AG09309 (cell line): ENCODE data around the gene CHDH.

Experiments
- DNase-seq: peaks from one replicate; pipeline ENCODE4 v3.0.0-alpha.2; 2010; ENCODE audit warnings: low read depth
- H3K4me3 ChIP-seq: 2 replicates; pipeline ENCODE4 v1.5.1; 2011; ENCODE audit warnings: mild to moderate bottlenecking, low read depth, low read length, moderate library complexity; ENCODE audit not compliant: control insufficient read depth
- TF ChIP-seq, protein P1 (sequence below): IDR thresholded peaks from 2 replicates; pipeline ENCODE4 v1.5.1; 2011; ENCODE audit warnings: mild to moderate bottlenecking, low read depth, low read length, inconsistent platforms; ENCODE audit not compliant: insufficient read depth, control insufficient read depth; ENCODE audit errors: missing control alignments

CHDH gene

DNA sequence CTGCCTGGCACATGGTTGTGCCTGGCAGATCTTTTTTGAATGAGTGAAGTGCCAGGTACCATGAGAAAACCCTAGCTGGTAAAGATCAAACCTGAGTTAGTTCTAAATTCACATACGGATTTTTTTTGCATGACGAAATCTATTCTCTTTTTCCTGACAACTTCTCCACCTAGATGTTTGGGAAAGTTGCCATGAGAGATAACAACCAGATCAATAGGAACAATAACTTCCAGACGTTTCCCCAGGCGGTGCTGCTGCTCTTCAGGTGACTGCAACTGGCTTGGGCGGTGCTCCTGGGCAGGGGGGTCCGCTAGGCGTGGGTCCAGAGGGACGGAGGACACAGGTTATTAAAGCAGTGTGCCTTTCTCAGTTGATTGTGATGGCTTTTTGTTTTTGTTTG is 71.8 kb downstream of the CHDH start:
- no peak overlapping the region for H3K4me3 ChIP-seq
- no peak for DNase-seq
- TF ChIP-seq, protein P1, sequence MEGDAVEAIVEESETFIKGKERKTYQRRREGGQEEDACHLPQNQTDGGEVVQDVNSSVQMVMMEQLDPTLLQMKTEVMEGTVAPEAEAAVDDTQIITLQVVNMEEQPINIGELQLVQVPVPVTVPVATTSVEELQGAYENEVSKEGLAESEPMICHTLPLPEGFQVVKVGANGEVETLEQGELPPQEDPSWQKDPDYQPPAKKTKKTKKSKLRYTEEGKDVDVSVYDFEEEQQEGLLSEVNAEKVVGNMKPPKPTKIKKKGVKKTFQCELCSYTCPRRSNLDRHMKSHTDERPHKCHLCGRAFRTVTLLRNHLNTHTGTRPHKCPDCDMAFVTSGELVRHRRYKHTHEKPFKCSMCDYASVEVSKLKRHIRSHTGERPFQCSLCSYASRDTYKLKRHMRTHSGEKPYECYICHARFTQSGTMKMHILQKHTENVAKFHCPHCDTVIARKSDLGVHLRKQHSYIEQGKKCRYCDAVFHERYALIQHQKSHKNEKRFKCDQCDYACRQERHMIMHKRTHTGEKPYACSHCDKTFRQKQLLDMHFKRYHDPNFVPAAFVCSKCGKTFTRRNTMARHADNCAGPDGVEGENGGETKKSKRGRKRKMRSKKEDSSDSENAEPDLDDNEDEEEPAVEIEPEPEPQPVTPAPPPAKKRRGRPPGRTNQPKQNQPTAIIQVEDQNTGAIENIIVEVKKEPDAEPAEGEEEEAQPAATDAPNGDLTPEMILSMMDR = no peak

DNA sequence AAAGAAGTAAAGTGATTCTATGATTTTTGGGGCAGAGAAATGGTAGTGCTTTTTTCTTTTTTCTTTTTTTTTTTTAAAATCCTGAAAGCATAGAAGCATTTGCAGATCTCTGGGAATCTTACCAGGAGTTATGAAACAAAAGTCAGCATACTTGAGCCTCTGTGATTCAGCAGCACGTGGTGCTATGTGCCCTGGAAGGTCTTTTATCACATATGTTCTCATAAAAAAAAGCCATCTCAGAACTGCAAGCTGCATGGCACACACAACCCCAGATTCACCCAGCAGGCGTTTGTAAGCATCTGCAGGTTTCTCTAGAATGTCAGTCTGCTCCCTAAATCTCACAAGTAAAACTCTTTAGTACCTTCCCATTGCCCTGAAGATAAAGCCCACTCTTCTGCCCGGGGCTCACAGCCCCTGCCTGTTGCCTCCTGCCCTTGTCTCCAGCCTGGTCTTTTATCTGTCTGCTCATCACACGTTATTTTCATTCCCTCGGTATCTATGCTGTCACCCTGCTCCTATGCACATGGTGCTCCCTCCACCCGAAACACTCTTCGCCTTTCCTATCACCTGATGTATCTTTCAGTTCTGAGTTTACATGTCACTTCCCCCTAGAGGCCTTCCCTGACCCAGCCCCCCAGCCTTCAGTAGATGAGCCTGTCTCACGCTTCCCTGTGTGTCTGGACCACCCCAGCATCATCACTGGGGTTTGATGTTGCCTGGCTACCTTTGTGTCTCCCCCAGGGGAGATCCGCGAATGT is 72.4 kb downstream of the CHDH start:
- TF ChIP-seq, protein P1 = no peak
- DNase-seq = peak; percentile 86
- H3K4me3 ChIP-seq = no peak overlapping the region

DNA sequence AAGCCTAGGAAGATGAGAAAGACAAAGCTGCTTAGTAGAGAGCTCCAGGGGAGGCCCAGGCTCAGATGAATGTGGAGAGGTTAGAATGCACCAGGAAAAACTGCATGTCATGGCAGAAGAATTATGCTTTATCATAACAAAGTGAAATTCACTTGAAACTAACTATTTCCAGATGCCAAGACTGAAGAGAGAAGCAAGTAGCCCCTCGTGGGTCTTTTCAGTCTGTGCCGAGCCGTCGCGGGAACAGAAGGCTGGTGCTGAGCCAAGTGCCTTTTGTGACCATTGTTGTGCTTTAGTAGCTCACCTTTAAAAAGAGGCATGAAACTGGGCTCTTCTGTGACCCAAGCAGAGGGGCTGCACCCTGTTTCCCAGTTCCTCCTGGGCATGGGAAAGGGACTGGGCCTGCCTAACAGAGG is 73.2 kb downstream of the CHDH start:
- no peak for DNase-seq
- H3K4me3 ChIP-seq = no peak overlapping the region
- TF ChIP-seq, protein P1 = no peak

DNA sequence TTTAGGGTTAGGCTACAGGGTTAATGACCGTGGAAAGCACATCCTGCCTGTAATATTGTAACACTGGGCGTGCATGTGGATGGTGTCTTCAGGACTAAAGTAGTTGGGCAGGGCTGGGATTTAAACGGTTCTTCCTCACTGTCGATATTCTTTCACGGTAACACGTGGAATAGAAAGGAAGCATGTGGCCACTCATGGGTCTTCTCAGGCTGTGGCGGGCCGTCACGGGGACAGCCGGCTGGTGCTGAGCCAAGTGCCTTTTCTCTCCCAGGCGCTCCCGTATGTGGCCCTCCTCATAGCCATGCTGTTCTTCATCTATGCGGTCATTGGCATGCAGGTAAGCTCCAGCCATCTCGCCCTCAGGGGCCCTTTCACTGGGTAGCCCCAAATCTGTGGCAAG is 73.7 kb downstream of the CHDH start:
- DNase-seq = no peak
- no peak overlapping the region for H3K4me3 ChIP-seq
- TF ChIP-seq, protein P1 = no peak

DNA sequence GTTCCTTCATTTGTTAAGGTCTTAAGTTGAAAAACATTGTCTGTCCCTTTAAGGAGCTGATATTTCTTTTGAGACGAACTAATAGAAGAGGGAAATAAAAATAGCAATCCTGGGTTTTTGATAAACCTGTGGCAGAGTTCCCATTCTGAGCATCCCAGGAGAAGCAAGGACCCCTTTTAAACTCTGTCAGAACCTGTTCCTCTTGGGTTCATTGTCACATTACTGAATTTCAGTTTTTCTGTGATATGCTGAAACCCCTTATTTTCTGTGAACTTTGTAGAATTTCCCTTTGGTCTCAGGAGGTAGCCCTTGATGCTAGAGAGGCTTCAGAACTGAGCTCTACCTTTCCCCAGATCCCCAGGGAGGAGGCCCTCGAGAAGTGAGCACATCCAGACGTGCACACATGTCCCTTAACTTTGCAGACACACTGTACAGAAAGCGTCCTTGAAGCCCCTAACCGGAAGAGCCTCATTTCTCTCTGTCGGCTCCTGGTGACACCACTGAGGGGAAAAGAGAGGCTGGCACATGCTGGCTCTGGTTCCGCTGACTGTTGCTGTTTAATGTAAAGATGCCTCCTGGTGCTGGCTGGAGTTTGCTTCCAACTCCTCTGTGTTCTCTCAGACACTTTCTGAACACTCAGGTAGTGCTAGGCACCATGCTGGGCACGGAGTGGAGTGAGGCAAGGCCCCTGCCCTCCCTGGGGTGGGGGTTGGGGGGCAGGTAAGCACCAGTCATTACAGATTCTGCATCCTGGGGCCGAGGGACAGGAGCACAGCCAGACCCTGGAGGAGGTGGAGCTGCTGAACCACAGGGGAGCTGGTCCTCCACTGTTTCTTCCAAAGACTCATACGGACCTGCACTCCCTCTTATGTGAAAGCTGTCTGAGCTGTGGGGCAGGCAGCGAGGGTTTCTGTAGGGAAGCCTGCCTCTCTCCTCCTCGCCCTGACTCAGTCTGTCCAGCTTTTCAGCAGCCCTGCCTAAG is 77.5 kb downstream of the CHDH start:
- DNase-seq = no peak
- no peak overlapping the region for H3K4me3 ChIP-seq
- TF ChIP-seq, protein P1 = no peak

DNA sequence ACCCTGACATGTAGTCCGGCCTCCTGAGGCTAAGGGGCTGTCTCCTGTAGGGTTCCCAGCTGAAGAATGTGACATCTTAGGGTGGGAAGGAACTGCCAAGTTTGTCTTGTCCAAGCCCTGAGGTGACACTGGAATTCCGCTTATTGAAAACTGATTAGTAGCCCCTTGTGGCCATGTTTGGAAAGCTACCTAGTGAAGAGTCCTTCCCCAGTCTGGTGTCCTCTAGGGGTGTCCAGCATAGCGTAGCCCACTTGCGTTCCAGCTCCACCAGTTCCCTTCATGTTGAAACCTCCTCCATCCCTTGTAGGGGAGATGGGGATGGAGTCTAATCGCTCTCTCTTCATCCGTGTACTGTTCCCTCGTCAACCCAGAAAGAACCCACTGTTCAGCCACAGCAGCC is 79.5 kb downstream of the CHDH start:
- H3K4me3 ChIP-seq = no peak overlapping the region
- TF ChIP-seq, protein P1 = no peak
- no peak for DNase-seq
